GM12892 (cell line): ENCODE results near the gene ARHGEF17.

Source experiments
- POLR2A ChIP-seq: IDR thresholded peaks from 2 replicates; pipeline ENCODE4 v1.6.1; 2011; ENCODE audit warnings: low read depth, low read length, control low read depth
- POLR2AphosphoS5 ChIP-seq: IDR thresholded peaks from 2 replicates; pipeline ENCODE4 v1.6.1; 2011; ENCODE audit warnings: low read depth, low read length, control low read depth
- TAF1 ChIP-seq: IDR thresholded peaks from 2 replicates; pipeline ENCODE4 v1.6.1; 2011; ENCODE audit warnings: low read depth, mild to moderate bottlenecking, control low read depth, low read length, borderline replicate concordance

GRCh38 chr11:73400293-73400692 lies 92.2 kb downstream of the ARHGEF17 start:
- peak; percentile 67; the same call in 1 of the 2 replicates for TF ChIP-seq POLR2AphosphoS5
- peak; percentile 25; the same call in 1 of the 2 replicates for TF ChIP-seq POLR2A
- no peak for TF ChIP-seq TAF1
